ENCODE data around the gene DCC.

The DCC gene

DNA sequence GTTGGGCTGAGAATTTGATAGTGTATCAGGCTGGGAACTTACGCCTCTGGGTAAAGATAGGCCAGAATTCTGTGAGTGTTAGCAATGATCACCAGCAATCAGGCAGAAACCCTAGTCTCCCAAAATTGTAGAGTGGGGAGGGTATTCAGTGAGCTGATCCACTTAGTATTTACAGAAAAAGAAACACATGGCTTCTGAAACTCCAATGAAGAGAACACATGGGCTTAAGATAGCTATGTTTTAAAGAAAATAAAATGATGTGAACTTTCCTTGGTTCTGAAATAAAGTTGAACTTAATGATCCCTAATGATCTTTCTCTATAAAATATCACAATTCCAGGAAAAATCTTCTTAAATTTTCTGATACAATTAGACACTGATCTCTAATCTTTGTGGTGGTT lies 472.8 kb downstream of the DCC start:
- no peaks in the 10 kb centered on the region for H3K36me3 ChIP-seq (ENCODE audit: control insufficient read depth, insufficient read depth, low read length)
- H3K4me3 ChIP-seq (ENCODE audit: low read depth, low read length): no peak overlapping the region
- no peak overlapping the region for H2AFZ ChIP-seq
- H3K27me3 ChIP-seq (ENCODE audit: control insufficient read depth, insufficient read depth, low read length): no peaks in the 10 kb centered on the region
- no peak overlapping the region for H3K27ac ChIP-seq
- H3K4me2 ChIP-seq (ENCODE audit: low read length): no peak overlapping the region
- no peaks in the 10 kb centered on the region for H3K79me2 ChIP-seq
- TF ChIP-seq, protein P1, sequence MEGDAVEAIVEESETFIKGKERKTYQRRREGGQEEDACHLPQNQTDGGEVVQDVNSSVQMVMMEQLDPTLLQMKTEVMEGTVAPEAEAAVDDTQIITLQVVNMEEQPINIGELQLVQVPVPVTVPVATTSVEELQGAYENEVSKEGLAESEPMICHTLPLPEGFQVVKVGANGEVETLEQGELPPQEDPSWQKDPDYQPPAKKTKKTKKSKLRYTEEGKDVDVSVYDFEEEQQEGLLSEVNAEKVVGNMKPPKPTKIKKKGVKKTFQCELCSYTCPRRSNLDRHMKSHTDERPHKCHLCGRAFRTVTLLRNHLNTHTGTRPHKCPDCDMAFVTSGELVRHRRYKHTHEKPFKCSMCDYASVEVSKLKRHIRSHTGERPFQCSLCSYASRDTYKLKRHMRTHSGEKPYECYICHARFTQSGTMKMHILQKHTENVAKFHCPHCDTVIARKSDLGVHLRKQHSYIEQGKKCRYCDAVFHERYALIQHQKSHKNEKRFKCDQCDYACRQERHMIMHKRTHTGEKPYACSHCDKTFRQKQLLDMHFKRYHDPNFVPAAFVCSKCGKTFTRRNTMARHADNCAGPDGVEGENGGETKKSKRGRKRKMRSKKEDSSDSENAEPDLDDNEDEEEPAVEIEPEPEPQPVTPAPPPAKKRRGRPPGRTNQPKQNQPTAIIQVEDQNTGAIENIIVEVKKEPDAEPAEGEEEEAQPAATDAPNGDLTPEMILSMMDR (IDR thresholded peaks at IDR 0.05): no peak
- H3K9ac ChIP-seq: no peak overlapping the region
- H3K9me3 ChIP-seq (ENCODE audit: control insufficient read depth, low read length): no peaks in the 10 kb centered on the region
- no peaks in the 10 kb centered on the region for H3K4me1 ChIP-seq

DNA sequence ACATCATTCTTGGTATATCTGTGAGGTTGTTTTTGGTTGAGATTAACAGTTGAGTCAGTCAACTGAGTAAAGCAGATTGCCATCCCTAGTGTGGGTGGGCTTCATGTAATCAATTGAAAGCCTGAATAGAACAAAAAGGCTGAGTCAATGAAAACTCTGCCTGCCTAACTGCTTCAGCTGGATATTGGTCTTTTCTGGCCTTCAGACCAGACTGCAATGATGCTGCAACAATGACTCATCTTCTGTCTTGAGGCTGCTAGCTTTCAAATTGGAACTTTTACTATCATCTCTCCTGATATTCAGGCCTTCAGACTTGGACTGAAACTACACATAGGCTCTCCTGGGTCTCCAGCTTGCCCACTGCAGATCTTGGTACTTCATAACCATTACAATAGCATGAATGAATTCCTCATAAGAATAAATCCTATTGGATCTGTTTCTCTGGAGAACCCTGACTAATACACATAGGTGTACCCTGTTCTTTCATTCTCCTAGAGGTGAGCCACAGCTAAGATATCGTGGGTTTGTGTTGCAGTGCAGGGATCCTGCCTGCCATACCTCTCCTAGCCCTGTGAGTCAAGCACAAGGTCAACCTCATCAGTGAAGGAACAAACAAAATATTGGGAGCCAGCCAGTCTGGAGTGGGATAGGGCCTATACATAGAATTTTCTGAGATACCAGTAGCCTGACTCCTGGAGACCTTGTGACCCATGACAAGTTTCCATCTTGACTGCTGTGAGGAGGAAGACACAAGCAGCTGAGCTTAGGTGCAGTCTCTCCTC lies 473.8 kb downstream of the DCC start:
- TF ChIP-seq, protein P1 (IDR thresholded peaks at IDR 0.05): no peak
- no peaks in the 10 kb centered on the region for H3K79me2 ChIP-seq
- H3K4me2 ChIP-seq (ENCODE audit: low read length): no peak overlapping the region

DNA sequence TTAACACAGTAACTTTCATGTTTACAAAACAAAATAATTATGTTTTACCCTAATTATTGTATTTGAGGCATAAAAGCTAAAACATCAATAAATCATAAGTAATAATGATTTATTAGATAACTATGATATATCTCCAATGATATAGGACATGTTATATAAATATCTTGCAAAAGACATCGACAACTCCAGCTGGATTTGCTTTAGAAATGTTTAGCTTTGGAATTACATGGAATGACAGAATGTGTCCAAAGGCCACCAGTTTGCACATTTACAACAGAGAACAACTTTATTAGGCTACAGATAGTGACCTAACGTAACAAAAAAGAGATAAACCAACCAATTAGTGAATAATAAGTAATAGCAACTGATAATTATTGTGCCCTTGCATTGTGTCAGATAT lies 475.7 kb downstream of the DCC start:
- no peaks in the 10 kb centered on the region for H3K79me2 ChIP-seq
- H2AFZ ChIP-seq: no peak overlapping the region
- H3K27me3 ChIP-seq (ENCODE audit: control insufficient read depth, insufficient read depth, low read length): no peaks in the 10 kb centered on the region
- no peaks in the 10 kb centered on the region for H3K4me1 ChIP-seq
- no peak overlapping the region for H3K4me2 ChIP-seq (ENCODE audit: low read length)
- no peaks in the 10 kb centered on the region for H3K36me3 ChIP-seq (ENCODE audit: control insufficient read depth, insufficient read depth, low read length)
- TF ChIP-seq, protein P1 (IDR thresholded peaks at IDR 0.05): no peak
- no peak overlapping the region for H3K4me3 ChIP-seq (ENCODE audit: low read depth, low read length)
- H3K9me3 ChIP-seq (ENCODE audit: control insufficient read depth, low read length): no peaks in the 10 kb centered on the region
- H3K27ac ChIP-seq: no peak overlapping the region
- no peak overlapping the region for H3K9ac ChIP-seq

More for the DNA sequence above, 473.8 kb downstream of the DCC start:
- H3K27me3 ChIP-seq (ENCODE audit: control insufficient read depth, insufficient read depth, low read length): no peaks in the 10 kb centered on the region
- no peak overlapping the region for H3K4me3 ChIP-seq (ENCODE audit: low read depth, low read length)
- no peaks in the 10 kb centered on the region for H3K9me3 ChIP-seq (ENCODE audit: control insufficient read depth, low read length)
- no peak overlapping the region for H3K27ac ChIP-seq
- H2AFZ ChIP-seq: no peak overlapping the region
- no peaks in the 10 kb centered on the region for H3K4me1 ChIP-seq
- H3K36me3 ChIP-seq (ENCODE audit: control insufficient read depth, insufficient read depth, low read length): no peaks in the 10 kb centered on the region
- no peak overlapping the region for H3K9ac ChIP-seq

DNA sequence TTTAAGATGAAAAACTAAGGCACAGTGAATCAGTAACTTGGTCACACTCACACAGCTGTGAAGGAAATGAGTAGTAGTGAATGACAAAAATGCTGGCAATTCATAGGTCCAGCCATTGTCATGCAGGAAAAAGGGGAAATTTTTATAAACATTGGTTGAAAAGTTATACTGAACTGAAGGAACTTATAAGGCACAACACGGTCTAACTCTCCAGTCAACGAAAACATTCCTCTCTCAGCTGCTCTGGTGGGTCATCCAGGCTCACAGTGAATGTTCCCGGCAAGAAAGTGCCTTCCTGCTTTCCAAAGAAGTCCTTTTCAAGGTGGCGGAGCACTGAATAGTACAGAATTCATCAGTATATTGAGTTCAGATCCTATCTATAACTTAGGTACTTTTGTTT lies 476.1 kb downstream of the DCC start:
- Histone ChIP-seq H3K79me2 (no peaks in the 10 kb centered on the region), H3K4me3 (ENCODE audit: low read depth, low read length) (no peak overlapping the region), H3K9me3 (ENCODE audit: control insufficient read depth, low read length) (no peaks in the 10 kb centered on the region), H3K36me3 (ENCODE audit: control insufficient read depth, insufficient read depth, low read length) (no peaks in the 10 kb centered on the region), H3K27ac (no peak overlapping the region), H3K9ac (no peak overlapping the region), H2AFZ (no peak overlapping the region), H3K4me1 (no peaks in the 10 kb centered on the region), H3K27me3 (ENCODE audit: control insufficient read depth, insufficient read depth, low read length) (no peaks in the 10 kb centered on the region), H3K4me2 (ENCODE audit: low read length) (no peak overlapping the region)
- TF ChIP-seq, protein P1 (IDR thresholded peaks at IDR 0.05): no peak

DNA sequence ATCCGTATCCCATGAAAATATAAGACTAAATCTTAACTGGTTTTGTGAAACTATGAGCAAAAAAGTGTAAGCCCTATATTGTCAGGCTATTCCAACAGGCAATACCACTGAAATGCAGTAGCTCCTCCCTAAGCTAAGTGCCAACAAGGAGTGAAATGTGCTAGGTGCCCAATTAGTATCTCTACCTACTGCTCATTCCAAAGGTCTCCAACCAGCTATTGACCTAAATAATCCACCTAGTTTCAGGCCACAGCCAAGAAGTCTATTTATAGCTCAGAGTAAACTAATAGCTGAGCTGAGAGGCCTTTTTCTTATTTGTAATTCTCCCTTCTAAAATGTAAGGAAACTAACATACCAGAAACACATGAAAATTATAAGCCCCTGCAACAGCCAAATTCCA lies 482.2 kb downstream of the DCC start:
- Histone ChIP-seq H3K79me2 (no peaks in the 10 kb centered on the region), H3K36me3 (ENCODE audit: control insufficient read depth, insufficient read depth, low read length) (no peaks in the 10 kb centered on the region), H3K27me3 (ENCODE audit: control insufficient read depth, insufficient read depth, low read length) (no peaks in the 10 kb centered on the region), H3K4me3 (ENCODE audit: low read depth, low read length) (no peak overlapping the region), H2AFZ (no peak overlapping the region), H3K9me3 (ENCODE audit: control insufficient read depth, low read length) (no peaks in the 10 kb centered on the region), H3K27ac (no peak overlapping the region), H3K9ac (no peak overlapping the region), H3K4me2 (ENCODE audit: low read length) (no peak overlapping the region), H3K4me1 (no peaks in the 10 kb centered on the region)
- TF ChIP-seq, protein P1 (IDR thresholded peaks at IDR 0.05): no peak
